Activated CD4-positive, alpha-beta T cell treated with anti-CD3 and anti-CD28 coated beads, Interleukin-2, amount 10 ng/mL, durations not matched to agents 7 days and 5 days (primary cell): ENCODE results near the gene GATA1. TPM values are rescaled to one million over a fixed set of nuclear protein-coding genes. Genes with fewer than 3 reads are reported as not detected.

ENCODE experiments used
- CTCF ChIA-PET: fragments of 350-600 bp; sonication (Branson Sonifier 250); formaldehyde crosslinking; loops from one replicate; lab custom pipeline; 2021; ENCODE audit warnings: antibody characterized with exemption; lab: Charles Lee
- POLR2A ChIA-PET: fragments of 350-600 bp; sonication (Branson Sonifier 250); formaldehyde crosslinking; loops from one replicate; lab custom pipeline; 2021; ENCODE audit warnings: antibody characterized with exemption; lab: Charles Lee
- DNase-seq: peaks from one replicate; pipeline ENCODE4 v3.0.0-alpha.2; 2020
- H3K27ac Mint-ChIP-seq: one replicate; pipeline ENCODE4 v1.8.0; 2021; ENCODE audit warnings: mild to moderate bottlenecking, moderate library complexity, mixed read lengths
- H3K27me3 Mint-ChIP-seq: one replicate; pipeline ENCODE4 v1.8.0; 2021; ENCODE audit warnings: mixed read lengths
- H3K36me3 Mint-ChIP-seq: one replicate; pipeline ENCODE4 v1.8.0; 2021; ENCODE audit warnings: low read depth, mixed read lengths
- H3K4me1 Mint-ChIP-seq: one replicate; pipeline ENCODE4 v1.8.0; 2021; ENCODE audit warnings: mixed read lengths
- H3K4me3 Mint-ChIP-seq: one replicate; pipeline ENCODE4 v1.8.0; 2021; ENCODE audit warnings: mild to moderate bottlenecking, moderate library complexity, mixed read lengths
- H3K9me3 Mint-ChIP-seq: one replicate; pipeline ENCODE4 v1.8.0; 2021; ENCODE audit warnings: mixed read lengths
- total RNA-seq, 2 experiments: library from RNA; stranded (reverse); gene quantifications; one replicate each; pipeline ENCODE4 v1.2.3, GENCODE V29; 2021

The GATA1 gene
- total RNA-seq, 2 experiments from 2014 or later: not detected

DNA sequence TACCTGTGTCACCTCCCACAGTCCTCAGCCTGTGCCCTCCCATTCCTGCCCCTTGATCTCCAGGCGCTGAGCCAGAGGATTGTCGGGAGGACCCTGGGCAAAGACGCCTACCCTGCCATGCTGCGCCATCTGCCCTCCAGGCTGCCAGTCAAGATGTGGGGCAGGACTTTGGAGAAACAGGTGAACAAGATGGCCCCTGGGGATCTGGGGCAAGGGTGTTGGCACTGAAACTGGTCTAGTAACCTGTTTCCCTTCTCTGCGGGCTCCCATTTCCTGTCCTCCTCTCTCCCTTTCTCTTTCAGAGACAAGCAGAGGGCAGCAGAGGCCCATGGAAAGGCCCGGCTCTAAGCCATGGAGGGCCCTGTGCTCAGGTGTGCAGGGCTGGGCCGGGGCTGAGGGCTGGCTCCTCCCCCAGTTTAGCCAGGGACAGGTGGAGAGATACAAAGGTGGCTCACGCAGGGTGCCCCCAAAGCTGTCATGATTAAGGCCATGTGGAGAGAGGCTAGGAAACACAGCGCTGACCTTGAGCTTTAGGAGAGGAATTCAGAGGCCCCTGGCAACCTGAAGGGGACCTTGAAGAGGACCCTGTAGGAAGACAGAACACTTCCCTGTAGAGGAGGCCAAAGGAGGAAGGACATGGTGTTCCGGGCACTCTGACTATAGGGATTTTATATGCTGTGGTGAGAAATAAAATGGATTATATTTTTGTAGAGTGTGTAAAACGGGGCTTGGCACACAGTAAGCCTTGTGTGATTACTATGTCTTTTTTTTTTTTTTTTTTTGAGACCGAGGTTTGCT is 24.5 kb upstream of the GATA1 start, which contains the start of gene GLOD5:
Gene GLOD5, plus strand, starts transcription at position 74 of the 798 bp plus-strand sequence. Its CDS starts 44 bp downstream, at position 118.
- Mint-ChIP-seq H3K4me1 (peaks cover 8% of the 10 kb centered on the region), H3K27me3 (no peaks in the 10 kb centered on the region), H3K4me3 (no peak within 1 kb of the TSS), H3K27ac (peak within 1 kb of the TSS; percentile 66), H3K36me3 (peaks cover 2% of the 10 kb centered on the region), H3K9me3 (no peaks in the 10 kb centered on the region)
- DNase-seq: peak; percentile 40
- CTCF ChIA-PET: interaction anchor here (0.8 kb wide), 1 partner anchor 23 kb away, joined by 3 read pairs; no protein-coding TSS in a partner anchor
- POLR2A ChIA-PET: no interaction called here

DNA sequence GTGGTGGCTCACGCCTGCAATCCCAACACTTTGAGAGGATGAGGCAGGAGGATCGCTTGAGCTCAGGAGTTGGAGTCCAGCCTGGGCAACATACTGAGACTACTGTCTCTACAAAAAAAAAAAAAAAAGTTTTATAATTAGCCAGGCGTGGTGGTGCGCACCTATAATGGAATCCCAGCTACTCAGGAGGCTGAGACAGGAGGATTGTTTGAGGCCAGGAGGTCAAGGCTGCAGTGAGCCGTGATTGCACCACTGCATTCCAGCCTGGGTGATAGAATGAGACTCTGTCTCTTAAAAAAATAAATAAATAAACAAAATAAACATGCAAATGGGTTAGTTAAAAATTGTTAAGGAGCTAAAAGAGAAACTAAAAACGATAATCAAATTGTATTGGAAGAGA is 17.2 kb upstream of the GATA1 start:
- DNase-seq: no peak
- no peaks in the 10 kb centered on the region for H3K36me3 Mint-ChIP-seq
- CTCF ChIA-PET: no interaction called here
- no peaks in the 10 kb centered on the region for H3K4me1 Mint-ChIP-seq
- POLR2A ChIA-PET: interaction anchor here (0.6 kb wide), 1 partner anchor 23 kb away, joined by 3 read pairs; no protein-coding TSS in a partner anchor
- H3K27ac Mint-ChIP-seq: no peak overlapping the region
- H3K9me3 Mint-ChIP-seq: no peaks in the 10 kb centered on the region
- no peak overlapping the region for H3K4me3 Mint-ChIP-seq
- H3K27me3 Mint-ChIP-seq: peaks cover 2% of the 10 kb centered on the region

DNA sequence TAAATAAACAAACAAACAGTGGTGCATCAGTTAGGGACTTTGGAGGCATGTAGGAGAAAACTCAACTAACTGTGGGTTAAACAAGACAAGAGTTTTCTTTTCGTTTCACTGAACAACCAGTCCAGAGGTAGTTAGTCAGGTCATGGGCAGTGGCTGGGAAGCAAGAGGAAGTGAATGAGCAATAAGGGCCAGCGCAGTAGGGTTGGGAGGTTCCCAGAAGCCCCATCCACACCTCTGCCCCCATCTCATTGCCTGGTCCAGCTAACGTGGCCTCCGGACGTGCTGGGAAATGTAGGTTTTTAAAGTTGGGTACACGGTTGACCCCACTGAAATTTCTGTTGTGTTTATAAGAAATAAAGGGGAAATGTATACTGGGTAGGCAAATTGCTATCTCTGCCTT is 16.1 kb upstream of the GATA1 start:
- Mint-ChIP-seq H3K9me3 (no peaks in the 10 kb centered on the region), H3K27ac (no peak overlapping the region), H3K36me3 (no peaks in the 10 kb centered on the region), H3K4me1 (no peaks in the 10 kb centered on the region), H3K27me3 (peaks cover 2% of the 10 kb centered on the region), H3K4me3 (no peak overlapping the region)
- ChIA-PET POLR2A (no interaction called here), CTCF (no interaction called here)
- DNase-seq: no peak

DNA sequence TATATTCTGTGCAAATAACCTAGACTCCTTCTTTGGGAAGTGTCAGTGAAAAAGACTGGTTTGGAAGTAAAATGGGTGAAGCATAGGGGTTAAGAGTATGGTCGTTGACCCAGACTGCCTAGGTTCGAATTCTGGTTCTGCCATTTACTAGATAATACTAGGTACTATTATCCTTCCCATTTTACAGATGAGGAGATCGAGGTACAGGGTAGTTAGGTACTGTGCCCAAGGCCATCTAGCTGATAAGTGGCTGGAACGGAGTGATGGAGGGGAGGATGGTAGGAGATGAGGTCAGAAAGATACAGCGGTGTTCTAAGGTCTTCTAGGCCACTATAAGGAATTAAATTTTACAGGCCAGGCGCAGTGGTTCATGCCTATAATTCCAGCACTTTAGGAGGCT is 13.8 kb upstream of the GATA1 start:
- H3K4me3 Mint-ChIP-seq: no peak overlapping the region
- H3K9me3 Mint-ChIP-seq: no peaks in the 10 kb centered on the region
- no peak for DNase-seq
- POLR2A ChIA-PET: no interaction called here
- H3K27me3 Mint-ChIP-seq: peaks cover 8% of the 10 kb centered on the region
- H3K36me3 Mint-ChIP-seq: no peaks in the 10 kb centered on the region
- H3K4me1 Mint-ChIP-seq: no peaks in the 10 kb centered on the region
- CTCF ChIA-PET: interaction anchor here (0.7 kb wide), 1 partner anchor 1302 kb away, joined by 3 read pairs; no protein-coding TSS in a partner anchor
- H3K27ac Mint-ChIP-seq: no peak overlapping the region

DNA sequence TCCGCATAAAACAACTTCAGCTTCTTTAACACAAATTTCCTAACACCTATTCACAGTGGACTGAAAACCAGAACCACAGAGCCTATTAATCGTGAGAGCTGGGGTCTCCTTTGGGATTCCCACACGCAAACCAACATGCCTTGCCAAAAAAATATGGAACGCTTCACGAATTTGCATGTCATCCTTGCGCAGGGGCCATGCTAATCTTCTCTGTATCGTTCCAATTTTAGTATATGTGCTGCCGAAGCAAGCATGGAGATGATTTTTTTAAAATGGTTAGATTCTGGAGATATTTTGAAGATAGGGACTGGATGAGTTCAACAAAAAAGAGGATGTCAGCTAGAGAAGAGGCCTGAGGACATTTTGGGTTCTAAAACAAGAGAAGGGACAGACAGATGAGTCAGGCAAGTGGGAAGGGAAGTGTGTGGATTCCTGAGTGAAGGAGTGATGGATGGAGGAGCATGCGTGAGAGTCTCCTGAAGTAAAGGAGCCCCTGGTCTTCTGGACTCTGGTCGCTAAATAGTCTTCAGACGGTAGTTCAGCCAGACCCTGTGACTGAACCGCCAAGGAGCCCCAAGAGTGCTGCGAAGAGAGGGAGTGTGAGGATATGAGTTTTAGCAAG is 9.5 kb upstream of the GATA1 start:
- Mint-ChIP-seq H3K4me3 (no peak overlapping the region), H3K4me1 (no peaks in the 10 kb centered on the region), H3K27me3 (peaks cover 10% of the 10 kb centered on the region), H3K27ac (no peak overlapping the region), H3K36me3 (no peaks in the 10 kb centered on the region), H3K9me3 (no peaks in the 10 kb centered on the region)
- no peak for DNase-seq
- POLR2A ChIA-PET: interaction anchor here (0.5 kb wide), 1 partner anchor 225 kb away, joined by 4 read pairs; the partner anchor contains the start of gene GRIPAP1
- CTCF ChIA-PET: interaction anchor here (0.6 kb wide), 2 partner anchors 13 to 582 kb away, joined by 3 read pairs; no protein-coding TSS in a partner anchor

DNA sequence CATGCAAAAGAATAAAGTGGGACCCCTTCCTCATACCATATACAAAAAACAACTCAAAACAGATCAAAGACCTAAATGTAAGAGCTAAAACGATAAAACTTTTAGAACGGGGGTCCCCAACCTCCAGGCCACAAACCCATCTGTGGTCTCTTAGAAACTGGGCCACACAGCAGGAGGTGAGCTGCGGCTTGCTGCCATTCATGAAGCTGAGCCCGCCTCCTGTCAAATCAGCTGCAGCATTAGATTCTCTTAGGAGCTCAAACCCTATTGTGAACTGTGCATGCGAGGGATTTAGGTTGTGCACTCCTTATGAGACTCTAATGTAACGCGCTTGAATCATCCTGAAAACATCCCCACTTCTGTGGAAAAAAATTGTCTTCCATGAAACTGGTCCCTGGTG is 7.0 kb upstream of the GATA1 start:
- ChIA-PET CTCF (no interaction called here), POLR2A (interaction anchor here (0.7 kb wide), 1 partner anchor 42 kb away, joined by 3 read pairs; no protein-coding TSS in a partner anchor)
- no peaks in the 10 kb centered on the region for H3K9me3 Mint-ChIP-seq
- no peak overlapping the region for H3K27ac Mint-ChIP-seq
- no peak for DNase-seq
- H3K4me3 Mint-ChIP-seq: no peak overlapping the region
- peaks cover 10% of the 10 kb centered on the region for H3K27me3 Mint-ChIP-seq
- H3K4me1 Mint-ChIP-seq: no peaks in the 10 kb centered on the region
- H3K36me3 Mint-ChIP-seq: no peaks in the 10 kb centered on the region

DNA sequence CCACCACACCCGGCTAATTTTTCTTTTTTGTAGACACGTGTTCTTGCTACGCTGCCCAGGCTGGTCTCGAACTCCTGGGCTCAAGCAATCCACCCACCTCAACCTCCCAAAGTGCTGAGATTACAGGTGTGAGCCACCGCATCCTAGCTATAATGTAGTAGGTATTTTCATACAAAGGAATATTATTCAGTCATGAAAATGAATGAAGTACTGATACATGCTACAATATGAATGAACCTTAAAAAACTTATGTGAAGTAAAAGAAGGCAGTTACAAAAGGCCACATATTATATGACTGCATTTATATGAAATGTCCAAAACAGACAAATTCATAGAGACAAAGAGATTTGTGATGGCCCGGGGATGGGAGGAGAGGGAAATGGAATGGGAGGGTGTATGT is 4.7 kb upstream of the GATA1 start:
- H3K4me1 Mint-ChIP-seq: no peaks in the 10 kb centered on the region
- no peak overlapping the region for H3K4me3 Mint-ChIP-seq
- ChIA-PET CTCF (no interaction called here), POLR2A (no interaction called here)
- H3K9me3 Mint-ChIP-seq: no peaks in the 10 kb centered on the region
- DNase-seq: no peak
- no peak overlapping the region for H3K27ac Mint-ChIP-seq
- H3K27me3 Mint-ChIP-seq: peaks cover 10% of the 10 kb centered on the region
- no peaks in the 10 kb centered on the region for H3K36me3 Mint-ChIP-seq

DNA sequence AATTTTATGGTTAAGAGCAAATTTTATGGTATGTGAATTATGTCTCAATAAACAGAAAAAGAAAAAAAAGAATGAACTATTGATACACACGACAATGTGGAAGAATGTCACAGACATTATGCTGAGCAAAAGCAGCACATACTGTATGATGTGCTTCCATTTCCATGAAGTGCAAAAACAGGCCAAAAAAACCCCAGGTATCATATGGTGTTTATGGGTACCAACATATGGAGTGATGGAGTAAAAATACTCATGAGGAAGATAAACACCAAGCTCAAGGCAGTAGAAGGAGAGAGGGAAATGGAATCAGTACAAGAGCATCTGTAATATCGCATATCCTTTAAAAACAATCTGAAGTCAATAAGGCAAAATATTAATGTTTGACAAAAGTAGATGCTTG is 4.2 kb upstream of the GATA1 start:
- Mint-ChIP-seq H3K36me3 (no peaks in the 10 kb centered on the region), H3K27ac (no peak overlapping the region), H3K27me3 (peaks cover 12% of the 10 kb centered on the region), H3K9me3 (no peaks in the 10 kb centered on the region), H3K4me1 (no peaks in the 10 kb centered on the region), H3K4me3 (no peak overlapping the region)
- DNase-seq: no peak
- CTCF ChIA-PET: no interaction called here
- POLR2A ChIA-PET: no interaction called here

DNA sequence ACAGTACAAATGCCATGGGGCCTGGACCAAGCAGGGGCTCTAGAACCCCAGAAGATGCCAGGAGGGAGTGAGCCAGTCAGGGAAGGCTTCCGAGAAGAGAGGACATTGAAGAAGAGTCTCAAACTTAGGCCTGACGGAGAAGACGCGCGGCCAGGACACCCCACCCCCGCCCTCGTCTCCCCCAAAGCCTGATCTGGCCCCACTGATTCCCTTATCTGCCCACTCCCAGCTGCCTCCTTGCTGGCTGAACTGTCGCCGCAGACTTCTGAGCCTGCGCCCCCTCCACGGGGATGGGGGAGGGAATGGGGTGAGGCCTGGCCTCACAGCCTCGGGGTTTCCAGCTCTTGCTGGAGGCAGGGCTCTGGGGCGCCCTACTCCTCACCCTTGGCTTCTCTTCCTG is 3.6 kb upstream of the GATA1 start:
- H3K27ac Mint-ChIP-seq: no peak overlapping the region
- no peak overlapping the region for H3K4me3 Mint-ChIP-seq
- peaks cover 10% of the 10 kb centered on the region for H3K27me3 Mint-ChIP-seq
- no peak for DNase-seq
- ChIA-PET POLR2A (no interaction called here), CTCF (no interaction called here)
- H3K4me1 Mint-ChIP-seq: no peaks in the 10 kb centered on the region
- H3K9me3 Mint-ChIP-seq: no peaks in the 10 kb centered on the region
- no peaks in the 10 kb centered on the region for H3K36me3 Mint-ChIP-seq

DNA sequence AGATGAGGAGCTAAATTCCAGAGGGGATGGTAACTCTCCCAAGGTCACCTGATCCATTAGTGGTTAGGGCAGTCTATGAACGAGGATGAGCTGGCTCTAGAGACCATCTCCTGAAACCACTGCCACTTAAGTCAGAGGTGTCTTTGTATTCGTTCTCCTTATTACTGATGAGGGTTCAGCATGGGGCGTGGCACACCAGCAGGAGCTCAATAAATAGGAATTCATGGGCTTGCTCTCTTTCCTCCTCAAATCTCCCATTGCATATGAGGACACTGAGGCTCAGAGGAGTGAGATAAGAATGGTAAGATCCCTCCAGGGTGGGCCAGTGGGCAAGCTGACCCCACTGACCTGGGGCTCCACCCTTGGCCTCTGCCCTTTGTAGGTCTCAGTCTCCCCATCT is 1.7 kb upstream of the GATA1 start:
- Mint-ChIP-seq H3K27me3 (peaks cover 7% of the 10 kb centered on the region), H3K4me3 (no peak overlapping the region), H3K36me3 (no peaks in the 10 kb centered on the region), H3K27ac (no peak overlapping the region), H3K4me1 (peaks cover 9% of the 10 kb centered on the region), H3K9me3 (no peaks in the 10 kb centered on the region)
- CTCF ChIA-PET: interaction anchor here (1.0 kb wide), 1 partner anchor 14 kb away, joined by 3 read pairs; no protein-coding TSS in a partner anchor
- POLR2A ChIA-PET: no interaction called here
- DNase-seq: no peak

DNA sequence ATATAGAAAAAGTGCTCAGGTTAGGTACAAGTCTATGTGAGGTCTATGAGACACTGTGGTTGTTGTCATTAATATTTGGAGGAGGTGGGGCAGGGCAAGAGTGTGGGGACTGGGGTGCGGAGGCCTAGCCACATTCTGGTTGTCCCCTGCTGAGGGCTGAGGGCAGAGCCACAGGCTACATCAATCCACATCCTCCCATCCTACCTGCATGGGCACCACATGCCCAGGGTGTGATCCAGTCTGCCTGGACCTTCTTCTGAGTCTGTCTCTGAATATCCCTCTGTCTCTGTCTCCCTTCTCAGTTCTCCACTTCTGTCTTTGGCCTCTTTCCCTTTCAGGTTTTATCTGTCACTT is 1.2 kb upstream of the GATA1 start:
- peaks cover 7% of the 10 kb centered on the region for H3K27me3 Mint-ChIP-seq
- POLR2A ChIA-PET: no interaction called here
- CTCF ChIA-PET: interaction anchor here (1.0 kb wide), 1 partner anchor 14 kb away, joined by 3 read pairs; no protein-coding TSS in a partner anchor
- H3K36me3 Mint-ChIP-seq: no peaks in the 10 kb centered on the region
- no peak overlapping the region for H3K4me3 Mint-ChIP-seq
- DNase-seq: no peak
- H3K4me1 Mint-ChIP-seq: peaks cover 12% of the 10 kb centered on the region
- no peak overlapping the region for H3K27ac Mint-ChIP-seq
- H3K9me3 Mint-ChIP-seq: no peaks in the 10 kb centered on the region

DNA sequence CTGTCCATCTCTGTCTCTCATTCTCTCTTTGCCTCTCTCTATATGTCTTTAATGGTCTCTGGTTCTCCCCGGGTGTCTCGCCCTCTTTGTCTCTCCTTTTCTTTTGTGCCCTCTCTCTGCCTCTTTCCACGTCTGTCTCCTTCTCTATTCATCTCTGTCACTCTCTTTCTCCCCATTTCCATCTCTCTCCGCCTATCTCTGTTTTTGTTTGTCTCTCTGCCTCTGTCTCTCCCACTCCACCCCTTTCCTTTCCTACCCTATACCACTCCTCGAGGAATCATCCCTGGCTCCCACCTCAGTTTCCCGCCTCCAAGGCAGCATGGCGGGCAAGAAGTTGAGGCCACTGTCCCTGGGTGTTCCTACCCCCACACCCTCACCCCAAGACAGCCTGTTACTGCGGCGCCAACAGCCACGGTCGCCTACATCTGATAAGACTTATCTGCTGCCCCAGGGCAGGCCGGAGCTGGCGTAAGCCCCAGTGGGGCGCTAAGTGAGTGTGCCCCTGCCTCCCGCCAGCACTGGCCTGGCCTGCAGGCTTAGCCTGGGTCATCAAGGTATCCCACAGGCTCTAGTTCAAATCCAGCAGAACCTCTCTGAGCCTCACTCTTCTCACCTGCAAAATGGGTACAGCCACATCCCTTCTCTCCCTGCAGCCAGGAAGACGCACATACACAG is 713 bp upstream of the GATA1 start:
- H3K27ac Mint-ChIP-seq: peak overlapping the region; percentile 25
- no peaks in the 10 kb centered on the region for H3K36me3 Mint-ChIP-seq
- H3K9me3 Mint-ChIP-seq: no peaks in the 10 kb centered on the region

More for the DNA sequence above, 713 bp upstream of the GATA1 start:
- ChIA-PET CTCF (interaction anchor here (0.6 kb wide), 1 partner anchor 10 kb away, joined by 3 read pairs; no protein-coding TSS in a partner anchor), POLR2A (no interaction called here)
- no peak for DNase-seq
- Mint-ChIP-seq H3K4me3 (no peak overlapping the region), H3K27me3 (peaks cover 7% of the 10 kb centered on the region), H3K4me1 (peaks cover 13% of the 10 kb centered on the region)
